ENCODE results near the gene ANXA2. TPM values are rescaled to one million over a fixed set of nuclear protein-coding genes. Genes with fewer than 3 reads are reported as not detected.

ANXA2 gene
- total and polyA plus RNA-seq, 12 donors: 314 to 1,002 (median 478) TPM

GRCh38 chr15:60301024-60301423 is 96.8 kb downstream of the ANXA2 start:
- DNase-seq: no peak
- Histone ChIP-seq H3K27ac (no peak overlapping the region), H3K4me1 (replicated peaks in 1 of 2) (no peaks in the 10 kb centered on the region), H3K36me3 (replicated peaks in 1 of 2) (no peaks in the 10 kb centered on the region), H3K27me3 (no peaks in the 10 kb centered on the region), H3K4me3 (no peak overlapping the region), H3K9me3 (replicated peaks in 1 of 3) (no peaks in the 10 kb centered on the region)
- TF ChIP-seq CTCF (IDR thresholded peaks at IDR 0.05) (no peak), POLR2A (IDR thresholded peaks at IDR 0.05) (no peak)
- intact Hi-C loops (cut with DNase I): no loop called here
- WGBS, 4 donors: 68 to 83% (median 78%) methylated on average over 1 of the region's 1 CpG

- no peaks in the 10 kb centered on the region for H3K27me3 ChIP-seq
- intact Hi-C loops (cut with DNase I): no loop called here
- no peaks in the 10 kb centered on the region for H3K4me1 ChIP-seq (replicated peaks in 1 of 2)
- TF ChIP-seq POLR2A (IDR thresholded peaks at IDR 0.05) (no peak), CTCF (IDR thresholded peaks at IDR 0.05) (no peak)
- no peak for DNase-seq
- H3K4me3 ChIP-seq: no peak overlapping the region
- H3K36me3 ChIP-seq (replicated peaks in 1 of 2): no peaks in the 10 kb centered on the region
- H3K27ac ChIP-seq: no peak overlapping the region
- H3K9me3 ChIP-seq (replicated peaks in 1 of 3): no peaks in the 10 kb centered on the region
- WGBS, 4 donors: 50 to 65% (median 59%) methylated on average over 16 to 18 of the region's 18 CpGs
Observed at GRCh38 chr15:60299452-60300047, 98.2 kb downstream of the ANXA2 start.

Small RNA genes within 50 kb of the gene (small RNA-seq; reads per million reads assigned to genes)
- 0 reads per million in 2 donors for gene AC087385.3

Other genes starting within 250 kb of the ANXA2 start
- 10 to 100 TPM; 13.6 to 53.7 (median 40.0) TPM for gene ICE2, start 81.2 kb upstream of the ANXA2 start, total RNA-seq
- 10 to 100 TPM; 14.2 to 42.2 (median 15.6) TPM for gene ICE2, start 81.2 kb upstream of the ANXA2 start, polyA plus RNA-seq